ENCODE measurements around the gene USP32.

Gene USP32

DNA sequence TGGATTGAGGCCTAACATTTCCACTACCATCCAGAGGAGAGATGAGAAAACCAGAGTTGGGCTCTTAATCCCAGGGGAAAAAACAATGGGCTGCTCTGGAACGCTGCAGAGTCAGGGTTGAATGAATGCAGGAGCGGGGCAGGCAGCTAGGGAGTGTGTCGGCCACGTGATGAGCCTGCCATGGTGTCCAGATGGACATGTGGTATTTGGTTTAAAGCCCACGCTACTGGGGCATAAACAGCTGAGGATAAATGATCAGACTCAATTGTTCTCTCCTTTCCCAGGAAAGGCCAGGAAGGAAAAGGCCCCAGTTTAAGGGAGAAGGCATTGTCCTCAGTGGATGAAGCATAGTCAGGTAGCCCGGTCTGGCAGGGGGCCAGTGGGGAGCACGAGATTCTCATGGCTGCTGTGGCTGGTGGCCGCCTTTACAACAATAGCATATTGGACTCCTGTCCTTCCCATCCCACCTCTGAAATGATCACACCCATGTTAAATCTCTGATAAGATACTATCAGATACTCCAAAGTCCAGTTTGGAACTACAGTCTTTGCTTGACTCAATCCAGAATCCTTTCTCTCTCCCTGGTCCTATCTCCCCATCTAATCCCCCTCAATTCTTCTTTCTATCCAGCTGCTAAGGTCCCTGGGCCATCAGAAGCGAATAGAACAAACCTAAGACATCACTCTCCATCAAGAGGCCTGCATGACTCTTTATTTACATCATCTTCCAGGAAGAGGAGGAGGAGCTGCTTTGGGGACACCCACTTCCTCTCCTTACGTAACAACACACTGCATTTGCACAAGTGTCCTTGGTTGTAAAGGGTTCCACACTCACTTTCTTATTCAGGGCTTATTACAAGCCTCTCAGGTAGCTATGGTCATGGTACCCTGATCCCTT, 221.8 kb downstream of the USP32 start:
- no peaks in the 10 kb centered on the region for H3K27me3 ChIP-seq (ENCODE audit: control insufficient read depth, insufficient read depth, low read length)
- H3K9me3 ChIP-seq (ENCODE audit: control insufficient read depth, low read length), result no peaks in the 10 kb centered on the region
- H3K36me3 ChIP-seq (ENCODE audit: control insufficient read depth, insufficient read depth, low read length), result no peaks in the 10 kb centered on the region
- no peak overlapping the region for H3K4me3 ChIP-seq (ENCODE audit: low read length)
- peaks cover 48% of the 10 kb centered on the region for H3K4me1 ChIP-seq (ENCODE audit: control insufficient read depth, insufficient read depth, low read length)
- no peak overlapping the region for H3K9ac ChIP-seq (ENCODE audit: low read length)

DNA sequence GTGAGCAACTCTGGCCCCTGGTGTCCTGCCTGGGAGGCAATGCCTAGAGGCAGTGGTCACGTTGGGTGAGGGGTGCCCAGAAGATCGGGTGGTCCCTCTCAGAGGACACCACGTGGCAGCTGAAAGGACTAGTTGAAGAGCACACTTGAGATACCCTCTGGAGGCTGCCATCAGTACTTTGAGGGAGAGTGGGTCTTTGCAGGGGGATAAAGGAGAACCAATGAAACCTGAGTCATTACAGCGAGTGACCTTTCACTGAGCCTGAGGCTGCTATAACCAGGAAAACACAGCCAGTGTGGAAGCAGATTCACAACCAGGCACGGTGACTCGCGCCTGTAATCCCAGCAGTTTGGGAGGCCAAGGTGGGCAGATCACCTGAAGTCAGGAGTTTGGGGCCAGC, 223.3 kb downstream of the USP32 start:
- H3K4me3 ChIP-seq (ENCODE audit: low read length), result no peak overlapping the region
- H3K27me3 ChIP-seq (ENCODE audit: control insufficient read depth, insufficient read depth, low read length), result no peaks in the 10 kb centered on the region
- H3K36me3 ChIP-seq (ENCODE audit: control insufficient read depth, insufficient read depth, low read length), result no peaks in the 10 kb centered on the region
- peaks cover 50% of the 10 kb centered on the region for H3K4me1 ChIP-seq (ENCODE audit: control insufficient read depth, insufficient read depth, low read length)
- H3K9me3 ChIP-seq (ENCODE audit: control insufficient read depth, low read length), result no peaks in the 10 kb centered on the region
- no peak overlapping the region for H3K9ac ChIP-seq (ENCODE audit: low read length)

DNA sequence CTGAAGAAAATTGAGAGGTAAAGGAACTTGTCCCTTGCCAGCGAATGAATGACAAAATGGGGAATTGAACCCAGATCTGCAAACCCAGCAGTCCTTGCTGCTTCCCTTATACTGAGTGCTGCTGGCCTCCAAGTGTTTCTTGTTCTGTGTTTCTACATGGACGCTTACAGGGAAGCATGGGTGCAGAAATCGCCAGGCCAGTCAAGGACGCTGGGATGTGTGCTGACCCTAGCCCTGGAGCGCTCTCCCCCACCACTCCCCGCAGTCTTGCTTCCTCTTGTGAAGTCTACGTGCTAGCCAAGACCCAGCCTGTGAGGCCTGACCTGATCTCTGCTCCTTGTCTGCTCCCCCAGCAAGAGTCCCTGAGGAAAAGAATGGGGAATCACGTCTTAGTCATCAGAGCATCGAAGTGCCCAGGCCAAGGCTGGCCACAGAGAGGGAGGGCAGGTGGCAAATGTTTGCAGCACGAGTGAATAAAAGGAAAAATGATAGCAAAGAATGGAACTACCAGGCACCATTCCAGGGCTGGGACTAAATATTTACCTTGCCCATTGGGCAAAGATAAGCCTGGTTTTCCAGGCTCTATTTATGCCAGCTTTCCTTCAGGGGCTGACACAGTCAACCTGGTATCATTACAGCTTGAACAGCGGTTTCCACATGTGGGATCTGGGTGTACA, 224.7 kb downstream of the USP32 start:
- Histone ChIP-seq H3K27me3 (ENCODE audit: control insufficient read depth, insufficient read depth, low read length) (no peaks in the 10 kb centered on the region), H3K9ac (ENCODE audit: low read length) (no peak overlapping the region), H3K9me3 (ENCODE audit: control insufficient read depth, low read length) (no peaks in the 10 kb centered on the region), H3K4me1 (ENCODE audit: control insufficient read depth, insufficient read depth, low read length) (peaks cover 53% of the 10 kb centered on the region), H3K36me3 (ENCODE audit: control insufficient read depth, insufficient read depth, low read length) (no peaks in the 10 kb centered on the region), H3K4me3 (ENCODE audit: low read length) (no peak overlapping the region)

DNA sequence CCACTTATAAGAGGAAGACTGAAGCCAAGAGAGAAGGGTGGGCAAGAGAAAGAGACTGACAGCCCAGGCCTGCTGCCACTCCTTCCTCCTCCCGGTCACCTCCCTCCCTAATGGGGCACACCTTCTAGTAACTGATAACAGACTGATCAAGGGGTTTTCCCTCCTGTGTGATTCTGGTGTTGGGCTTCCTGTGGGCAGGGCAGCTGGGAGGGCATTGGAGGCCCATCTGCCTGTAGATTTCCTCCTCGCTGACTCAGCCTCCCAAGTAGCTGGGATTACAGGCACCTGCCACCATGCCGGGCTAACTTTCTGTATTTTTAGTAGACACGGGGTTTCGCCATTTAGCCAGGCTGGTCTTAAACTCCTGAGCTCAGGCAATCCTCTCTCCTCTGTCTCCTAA, 226.0 kb downstream of the USP32 start:
- H3K27me3 ChIP-seq (ENCODE audit: control insufficient read depth, insufficient read depth, low read length), result peaks cover 4% of the 10 kb centered on the region
- H3K9me3 ChIP-seq (ENCODE audit: control insufficient read depth, low read length), result no peaks in the 10 kb centered on the region
- H3K4me3 ChIP-seq (ENCODE audit: low read length), result no peak overlapping the region
- no peak overlapping the region for H3K9ac ChIP-seq (ENCODE audit: low read length)
- peaks cover 57% of the 10 kb centered on the region for H3K4me1 ChIP-seq (ENCODE audit: control insufficient read depth, insufficient read depth, low read length)
- H3K36me3 ChIP-seq (ENCODE audit: control insufficient read depth, insufficient read depth, low read length), result no peaks in the 10 kb centered on the region

DNA sequence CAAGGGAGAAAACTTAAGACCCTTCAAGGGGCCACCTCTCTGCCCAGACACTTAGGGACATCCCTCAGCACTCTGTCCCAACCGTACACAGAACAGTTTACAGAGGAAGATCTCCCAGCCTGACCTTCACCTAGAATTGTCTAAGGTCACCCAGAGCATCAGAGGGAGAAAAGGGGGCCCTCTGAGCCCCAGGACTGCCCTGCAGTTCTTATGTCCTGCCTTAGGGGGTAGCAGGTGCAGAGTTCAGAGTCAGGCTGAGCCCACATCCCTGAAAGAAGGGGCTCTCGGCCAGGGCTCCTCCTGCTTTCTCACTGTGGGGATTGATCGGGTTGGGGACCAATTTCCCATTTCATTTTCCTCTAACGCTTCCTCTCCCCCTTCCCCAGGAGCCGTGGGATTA, 226.7 kb downstream of the USP32 start:
- no peak overlapping the region for H3K4me3 ChIP-seq (ENCODE audit: low read length)
- H3K27me3 ChIP-seq (ENCODE audit: control insufficient read depth, insufficient read depth, low read length), result peaks cover 4% of the 10 kb centered on the region
- no peak overlapping the region for H3K9ac ChIP-seq (ENCODE audit: low read length)
- no peaks in the 10 kb centered on the region for H3K36me3 ChIP-seq (ENCODE audit: control insufficient read depth, insufficient read depth, low read length)
- H3K9me3 ChIP-seq (ENCODE audit: control insufficient read depth, low read length), result no peaks in the 10 kb centered on the region
- peaks cover 50% of the 10 kb centered on the region for H3K4me1 ChIP-seq (ENCODE audit: control insufficient read depth, insufficient read depth, low read length)

DNA sequence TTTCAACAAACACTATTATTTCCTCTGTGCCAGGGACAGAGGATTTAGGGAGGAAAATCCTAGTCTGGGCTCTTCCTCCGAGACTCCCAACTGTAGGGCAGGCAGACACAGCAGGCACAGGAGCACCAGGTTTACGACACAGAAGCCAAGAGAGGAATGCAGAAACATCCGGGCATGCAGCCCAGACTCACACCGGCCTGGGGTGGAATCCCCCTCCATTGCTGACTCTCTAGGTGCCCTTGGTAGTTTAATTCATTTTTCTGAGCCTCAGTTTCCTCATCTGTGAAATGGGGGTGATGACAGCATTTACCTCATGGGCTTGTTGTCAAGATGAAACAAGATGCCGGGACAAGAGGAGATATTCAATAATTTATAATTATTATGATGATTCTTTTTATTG, 227.2 kb downstream of the USP32 start:
- Histone ChIP-seq H3K27me3 (ENCODE audit: control insufficient read depth, insufficient read depth, low read length) (peaks cover 5% of the 10 kb centered on the region), H3K9ac (ENCODE audit: low read length) (no peak overlapping the region), H3K9me3 (ENCODE audit: control insufficient read depth, low read length) (no peaks in the 10 kb centered on the region), H3K36me3 (ENCODE audit: control insufficient read depth, insufficient read depth, low read length) (no peaks in the 10 kb centered on the region), H3K4me1 (ENCODE audit: control insufficient read depth, insufficient read depth, low read length) (peaks cover 45% of the 10 kb centered on the region), H3K4me3 (ENCODE audit: low read length) (no peak overlapping the region)

DNA sequence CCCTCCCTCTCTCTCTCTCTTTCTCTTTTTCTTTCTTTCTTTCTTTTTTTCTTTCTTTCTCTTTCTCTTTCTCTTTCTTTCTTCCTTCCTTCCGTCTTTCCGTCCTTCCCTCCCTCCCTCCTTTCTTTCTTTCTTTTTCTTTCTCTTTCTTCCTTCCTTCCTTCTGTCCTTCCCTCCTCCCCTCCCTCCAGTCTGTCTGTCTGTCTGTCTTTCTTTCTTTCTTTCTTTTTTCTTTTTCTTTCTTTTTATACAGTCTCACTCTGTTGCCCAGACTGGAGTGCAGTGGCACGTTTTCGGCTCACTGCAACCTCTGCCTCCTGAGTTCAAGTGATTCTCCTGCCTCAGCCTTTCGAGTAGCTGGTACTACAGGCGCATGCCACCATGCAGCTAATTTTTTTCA, 227.8 kb downstream of the USP32 start:
- Histone ChIP-seq H3K27me3 (ENCODE audit: control insufficient read depth, insufficient read depth, low read length) (peaks cover 9% of the 10 kb centered on the region), H3K4me1 (ENCODE audit: control insufficient read depth, insufficient read depth, low read length) (peaks cover 43% of the 10 kb centered on the region), H3K36me3 (ENCODE audit: control insufficient read depth, insufficient read depth, low read length) (no peaks in the 10 kb centered on the region), H3K9me3 (ENCODE audit: control insufficient read depth, low read length) (no peaks in the 10 kb centered on the region), H3K9ac (ENCODE audit: low read length) (no peak overlapping the region), H3K4me3 (ENCODE audit: low read length) (no peak overlapping the region)

DNA sequence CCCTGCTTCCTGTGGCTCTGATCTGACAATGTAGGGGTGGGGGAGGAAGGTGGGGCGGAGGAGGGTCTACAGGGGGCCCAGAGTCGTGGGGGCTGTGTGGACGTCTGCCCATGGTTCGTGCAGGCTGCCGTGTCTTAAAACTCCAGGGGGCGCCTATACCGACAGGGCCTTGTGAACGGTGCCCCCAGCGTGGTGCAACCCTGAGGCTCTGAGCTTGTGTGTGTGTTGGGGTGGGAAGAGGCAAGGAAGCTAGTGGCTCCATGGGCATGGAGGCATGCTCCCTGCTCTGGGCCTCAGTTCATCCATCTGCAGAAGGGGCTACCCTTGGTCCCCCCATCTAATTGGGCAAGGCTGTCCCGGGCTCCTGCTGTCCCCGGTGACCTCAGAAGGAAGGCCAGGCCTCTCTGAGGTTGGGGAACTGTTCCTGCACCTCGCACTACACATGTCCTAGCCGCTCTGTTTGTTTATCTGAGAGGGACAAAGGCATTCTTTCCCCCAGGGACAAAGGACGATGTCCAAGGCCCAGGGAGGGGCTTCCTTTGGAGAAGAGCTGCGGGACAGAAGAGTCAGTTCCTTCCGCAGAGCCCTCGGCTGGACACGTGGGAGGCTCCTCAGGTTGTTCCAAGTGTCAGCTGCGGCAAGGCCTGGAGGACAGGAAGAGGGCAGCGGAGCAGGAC, 228.7 kb downstream of the USP32 start:
- no peak overlapping the region for H3K9ac ChIP-seq (ENCODE audit: low read length)
- no peaks in the 10 kb centered on the region for H3K36me3 ChIP-seq (ENCODE audit: control insufficient read depth, insufficient read depth, low read length)
- no peak overlapping the region for H3K4me3 ChIP-seq (ENCODE audit: low read length)

DNA sequence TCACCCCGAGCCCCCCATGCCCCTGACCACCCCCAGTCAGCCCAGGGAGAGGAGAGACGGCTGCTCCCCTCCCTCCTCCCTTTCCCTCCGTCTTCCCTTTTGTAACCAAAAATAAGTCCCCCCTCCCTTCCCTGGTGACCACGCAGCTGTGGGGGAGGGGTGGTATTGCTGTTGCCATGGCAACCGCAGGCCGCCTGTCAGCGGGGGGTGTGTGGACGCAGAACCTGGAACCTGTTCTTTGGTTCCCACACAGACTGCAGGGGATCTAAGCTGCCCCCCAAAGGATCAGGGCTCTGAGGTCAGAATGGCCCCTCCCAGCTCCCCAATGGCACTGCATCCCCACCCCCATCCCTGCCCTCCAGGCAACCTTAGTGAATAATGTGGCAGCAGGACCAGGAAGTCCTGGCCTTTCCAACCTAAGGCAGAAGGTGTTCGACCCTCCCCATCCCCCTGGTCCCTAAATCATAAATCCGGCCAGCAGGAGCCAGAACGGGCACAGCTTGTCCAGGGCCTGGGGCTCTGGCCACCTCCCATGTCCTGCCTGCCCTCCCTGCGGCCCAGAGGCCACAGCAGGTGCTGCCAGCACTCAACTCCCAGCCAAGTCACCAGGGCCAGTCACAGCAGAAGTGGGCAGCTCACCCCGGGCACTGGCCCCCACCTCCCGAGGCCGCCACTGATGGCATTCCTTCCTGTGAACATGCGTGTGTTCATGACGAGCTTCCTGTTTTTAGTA, 230.2 kb downstream of the USP32 start:
- Histone ChIP-seq H3K4me1 (ENCODE audit: control insufficient read depth, insufficient read depth, low read length) (peaks cover 27% of the 10 kb centered on the region), H3K36me3 (ENCODE audit: control insufficient read depth, insufficient read depth, low read length) (no peaks in the 10 kb centered on the region), H3K9ac (ENCODE audit: low read length) (no peak overlapping the region), H3K4me3 (ENCODE audit: low read length) (no peak overlapping the region), H3K27me3 (ENCODE audit: control insufficient read depth, insufficient read depth, low read length) (peaks cover 14% of the 10 kb centered on the region), H3K9me3 (ENCODE audit: control insufficient read depth, low read length) (no peaks in the 10 kb centered on the region)

More for the DNA sequence above, 228.7 kb downstream of the USP32 start:
- Histone ChIP-seq H3K9me3 (ENCODE audit: control insufficient read depth, low read length) (no peaks in the 10 kb centered on the region), H3K4me1 (ENCODE audit: control insufficient read depth, insufficient read depth, low read length) (peaks cover 40% of the 10 kb centered on the region), H3K27me3 (ENCODE audit: control insufficient read depth, insufficient read depth, low read length) (peaks cover 14% of the 10 kb centered on the region)

DNA sequence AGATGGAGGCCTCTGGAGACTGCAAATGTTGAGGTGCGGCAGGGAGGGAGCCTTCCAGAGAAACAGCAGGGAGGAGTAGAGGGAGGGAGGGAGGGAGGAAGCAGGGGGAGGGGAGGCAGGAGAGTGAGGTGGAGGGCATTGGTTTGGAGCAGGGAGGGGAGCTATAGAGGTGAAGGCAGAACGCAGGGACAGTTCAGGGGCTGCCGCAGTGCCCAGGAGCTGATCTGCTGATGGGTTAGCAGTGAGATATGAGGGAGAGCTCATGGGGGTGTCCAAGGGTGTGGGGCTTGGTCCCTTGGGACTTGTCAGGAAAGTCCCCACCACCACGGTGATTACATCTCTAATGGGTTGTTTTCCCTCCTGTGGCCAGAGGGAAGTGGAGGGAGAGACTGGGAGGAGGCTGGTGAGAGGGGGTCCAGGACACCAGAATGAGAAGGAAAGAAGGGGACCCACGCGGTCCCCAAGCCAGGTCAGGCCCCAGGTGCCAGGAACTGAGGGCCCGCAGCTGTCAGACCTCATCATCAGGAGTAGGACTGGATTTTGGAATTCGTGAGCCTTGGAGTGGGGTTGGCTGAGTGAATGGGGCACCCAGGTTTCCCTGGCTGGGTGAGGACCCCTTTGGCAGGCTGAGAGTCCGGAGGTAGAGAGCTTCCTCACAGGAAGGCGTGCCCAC, 231.0 kb downstream of the USP32 start:
- Histone ChIP-seq H3K4me1 (ENCODE audit: control insufficient read depth, insufficient read depth, low read length) (peaks cover 20% of the 10 kb centered on the region), H3K27me3 (ENCODE audit: control insufficient read depth, insufficient read depth, low read length) (peaks cover 17% of the 10 kb centered on the region), H3K9ac (ENCODE audit: low read length) (no peak overlapping the region), H3K4me3 (ENCODE audit: low read length) (no peak overlapping the region), H3K36me3 (ENCODE audit: control insufficient read depth, insufficient read depth, low read length) (no peaks in the 10 kb centered on the region), H3K9me3 (ENCODE audit: control insufficient read depth, low read length) (no peaks in the 10 kb centered on the region)

DNA sequence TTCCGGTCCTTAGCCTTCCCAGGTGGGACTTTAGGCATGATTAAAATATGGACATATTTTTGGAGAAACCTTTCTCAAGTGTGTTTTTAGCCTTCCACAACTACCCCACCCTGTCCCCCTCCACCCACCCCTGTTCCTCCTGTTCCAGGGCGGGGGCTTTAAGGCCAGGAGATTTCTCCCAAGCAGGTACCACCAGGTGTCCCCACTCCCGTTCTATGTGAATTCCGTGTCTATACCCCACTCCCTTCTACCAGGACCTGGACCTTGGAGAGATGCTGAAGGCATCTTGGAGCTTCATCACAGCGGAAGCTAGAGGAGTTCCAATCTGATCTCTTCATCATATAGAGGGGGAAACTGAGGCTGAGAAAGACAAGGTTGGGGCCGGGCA, 232.5 kb downstream of the USP32 start:
- Histone ChIP-seq H3K9me3 (ENCODE audit: control insufficient read depth, low read length) (no peaks in the 10 kb centered on the region), H3K36me3 (ENCODE audit: control insufficient read depth, insufficient read depth, low read length) (no peaks in the 10 kb centered on the region), H3K4me3 (ENCODE audit: low read length) (no peak overlapping the region), H3K27me3 (ENCODE audit: control insufficient read depth, insufficient read depth, low read length) (peaks cover 24% of the 10 kb centered on the region), H3K9ac (ENCODE audit: low read length) (no peak overlapping the region), H3K4me1 (ENCODE audit: control insufficient read depth, insufficient read depth, low read length) (peaks cover 11% of the 10 kb centered on the region)
